ENCODE measurements around the gene RLF.
A peak's percentile ranks its signal among the peaks of the same experiment; 100 is the strongest.

The RLF gene

GRCh38 chr1:40241362-40241761 lies 80.2 kb downstream of the RLF start:
- DNase-seq = no peak

DNA sequence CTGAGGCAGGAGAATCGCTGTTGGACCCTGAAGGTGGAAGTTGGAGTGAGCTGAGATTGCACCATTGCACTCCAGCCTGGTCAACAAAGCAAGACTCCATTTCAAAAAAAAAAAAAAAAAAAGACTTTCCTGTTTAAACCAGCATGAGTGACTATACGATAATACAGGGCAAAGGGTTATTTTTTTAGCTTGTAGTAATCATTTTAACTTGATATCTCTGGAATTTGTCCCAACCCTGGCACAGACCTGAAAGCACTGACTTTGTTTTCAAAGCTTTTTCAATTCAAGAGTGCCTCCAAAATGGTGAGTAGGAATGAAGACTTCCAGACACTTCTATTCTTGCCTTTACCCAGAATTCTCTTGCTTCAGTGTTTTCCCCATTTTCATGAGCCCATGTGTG lies 82.2 kb downstream of the RLF start:
- no peak for DNase-seq

DNA sequence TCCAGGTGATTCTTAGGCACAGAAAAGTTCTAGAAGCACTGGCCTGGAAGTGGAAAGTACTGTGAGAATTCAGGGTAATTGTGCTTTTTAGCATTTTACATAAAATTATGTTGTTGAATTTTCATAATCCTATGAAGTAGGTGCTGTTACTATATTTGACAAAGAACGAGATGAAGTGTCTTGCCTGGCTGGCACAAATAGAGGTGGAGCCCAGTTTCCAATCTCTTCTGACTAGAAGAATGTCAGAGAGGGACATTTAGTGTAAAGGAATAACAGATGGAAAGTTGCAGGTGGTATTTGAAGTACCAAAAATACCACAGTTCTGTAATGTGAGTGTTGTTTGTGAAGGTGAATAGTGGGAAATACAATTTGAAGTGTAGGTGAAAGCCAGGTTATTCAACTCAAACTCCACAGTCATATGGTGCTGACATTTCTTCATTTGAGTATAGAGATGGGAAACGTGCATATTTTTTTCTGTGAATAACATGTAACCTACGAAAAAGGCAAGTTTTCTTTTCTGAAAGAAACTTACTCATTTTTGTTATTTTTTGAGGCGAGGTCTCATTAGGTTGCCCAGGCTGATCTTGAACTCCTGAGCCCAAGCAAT lies 83.1 kb downstream of the RLF start:
- no peak for DNase-seq

- no peak for DNase-seq
These were observed 84.5 kb downstream of the RLF start for GRCh38 chr1:40245686-40246085.

- DNase-seq = no peak
These were observed 86.5 kb downstream of the RLF start, which contains the start of gene TMCO2 for GRCh38 chr1:40247655-40248054. Gene TMCO2, plus strand, starts transcription at chr1:40247937. Its CDS starts 57 bp downstream, at chr1:40247994.

GRCh38 chr1:40248412-40248811 lies 87.2 kb downstream of the RLF start:
- DNase-seq = no peak

- no peak for DNase-seq
These were observed 90.3 kb downstream of the RLF start for GRCh38 chr1:40251456-40251855.

DNA sequence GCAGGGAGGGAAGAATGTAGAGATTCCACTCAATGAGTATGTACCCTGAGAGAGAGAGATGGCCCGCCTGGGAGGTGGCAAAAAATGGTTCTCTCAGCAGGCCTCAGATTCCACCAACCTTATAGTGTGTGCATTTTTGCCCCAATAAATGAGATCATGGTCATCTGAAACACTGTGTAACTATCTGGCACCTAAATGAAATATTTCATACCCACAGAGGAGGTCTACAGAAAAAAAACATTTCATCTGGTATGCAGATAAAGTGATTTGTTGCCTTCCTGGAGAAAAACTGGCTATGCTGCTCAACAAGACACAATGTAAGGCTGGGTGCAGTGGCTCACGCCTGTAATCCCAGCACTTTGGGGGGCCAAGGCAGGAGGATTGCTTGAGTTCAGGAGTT lies 91.4 kb downstream of the RLF start:
- no peak for DNase-seq

GRCh38 chr1:40255231-40255630 lies 94.0 kb downstream of the RLF start:
- DNase-seq = no peak

- no peak for DNase-seq
These were observed 95.4 kb downstream of the RLF start for GRCh38 chr1:40256401-40257084.

GRCh38 chr1:40257313-40257687 lies 96.1 kb downstream of the RLF start:
- DNase-seq = no peak

DNA sequence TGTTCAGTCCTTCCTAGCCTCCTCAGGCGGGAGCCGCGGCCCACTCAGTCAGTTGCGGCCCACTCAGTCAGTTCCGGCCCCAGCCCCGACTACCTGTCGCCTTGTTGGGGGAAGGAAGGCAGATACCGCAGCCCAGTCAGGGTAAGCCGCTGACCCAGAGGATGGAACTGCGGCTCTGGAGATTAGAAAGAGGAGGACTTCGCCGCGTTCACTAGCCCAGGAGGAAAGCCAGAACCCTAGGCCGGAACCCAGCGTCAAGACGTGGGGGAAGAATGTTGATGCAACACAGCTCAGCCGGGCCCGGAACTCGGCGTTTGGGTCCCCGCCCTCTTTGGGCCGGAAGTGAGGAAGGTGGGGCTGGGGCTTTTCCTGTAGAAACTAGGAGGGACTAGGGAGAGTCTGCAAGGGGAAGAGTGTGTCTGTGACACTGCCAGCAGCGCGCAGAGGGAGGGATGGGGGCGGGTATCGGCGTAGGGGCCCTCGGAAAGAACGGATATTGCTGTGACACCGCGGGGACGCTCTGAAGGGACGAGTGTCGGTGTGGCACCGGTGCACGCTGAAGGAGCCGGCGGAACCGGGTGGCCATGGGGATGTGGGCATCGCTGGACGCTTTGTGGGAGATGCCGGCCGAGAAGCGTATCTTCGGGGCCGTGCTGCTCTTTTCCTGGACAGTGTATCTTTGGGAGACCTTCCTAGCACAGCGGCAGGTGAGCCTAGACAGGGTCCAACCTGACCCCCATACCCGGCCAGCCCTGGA lies 96.7 kb downstream of the RLF start, which contains the start of gene ZMPSTE24:
ZMPSTE24 (plus strand) TSS at position 549 of the 757 bp plus-strand sequence; CDS start at position 585, 36 bp downstream.
- DNase-seq = peak; percentile 95

DNA sequence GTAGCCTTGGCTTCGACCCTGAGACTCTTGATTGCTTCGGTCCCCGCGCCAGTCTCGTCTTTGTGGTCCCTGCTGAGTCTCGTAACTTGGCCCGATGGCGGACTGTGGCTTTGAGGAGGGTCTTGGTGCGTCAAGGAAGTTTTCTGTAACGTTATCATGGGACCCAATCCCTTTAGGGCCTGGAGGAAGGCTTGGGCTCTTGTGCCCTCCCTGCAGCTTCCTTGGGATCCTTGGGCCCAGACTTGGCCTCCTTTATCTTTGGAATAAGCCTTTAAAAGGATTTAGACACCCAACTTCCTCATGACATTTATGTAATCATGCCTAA lies 97.2 kb downstream of the RLF start:
- no peak for DNase-seq

GRCh38 chr1:40264354-40264781 lies 103.2 kb downstream of the RLF start:
- DNase-seq = peak; percentile 11

DNA sequence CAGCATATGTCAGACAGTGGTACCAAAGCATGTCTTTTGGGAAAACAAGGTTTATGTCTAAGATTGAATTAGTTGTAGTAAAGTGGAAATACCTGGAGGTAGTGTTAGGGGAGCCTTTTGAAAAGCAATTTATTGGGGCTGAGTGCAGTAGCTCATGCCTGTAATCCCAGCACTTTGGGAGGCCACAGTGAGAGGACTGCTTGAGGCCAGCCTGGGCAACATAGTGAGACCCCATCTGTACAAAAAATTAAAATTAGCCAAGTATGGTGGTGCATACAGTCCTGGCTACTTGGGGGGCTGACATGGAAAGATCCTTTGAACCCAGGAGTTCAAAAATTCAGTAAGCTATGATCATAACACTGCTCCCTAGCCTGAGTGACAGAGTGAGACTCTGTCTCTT lies 104.1 kb downstream of the RLF start:
- no peak for DNase-seq

DNA sequence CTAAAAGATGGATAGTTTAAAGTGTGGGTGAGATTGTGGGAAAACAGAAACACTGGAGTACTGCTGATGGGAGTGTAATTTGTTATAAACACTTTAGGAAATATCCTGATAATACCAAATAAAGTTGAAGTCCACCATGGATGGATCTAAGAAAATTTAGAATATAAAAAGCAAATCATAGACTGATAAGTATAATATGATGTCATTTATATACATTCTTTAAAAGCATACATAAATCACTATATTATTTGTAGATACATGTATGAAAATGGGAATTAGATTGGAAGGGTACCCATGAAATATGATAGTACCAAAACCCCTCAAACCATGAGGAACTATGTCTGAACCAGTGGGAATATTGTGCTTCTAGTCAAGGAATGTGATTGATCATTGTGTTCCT lies 104.7 kb downstream of the RLF start:
- DNase-seq = no peak

- DNase-seq = no peak
These were observed 105.8 kb downstream of the RLF start for GRCh38 chr1:40266786-40267535.

DNA sequence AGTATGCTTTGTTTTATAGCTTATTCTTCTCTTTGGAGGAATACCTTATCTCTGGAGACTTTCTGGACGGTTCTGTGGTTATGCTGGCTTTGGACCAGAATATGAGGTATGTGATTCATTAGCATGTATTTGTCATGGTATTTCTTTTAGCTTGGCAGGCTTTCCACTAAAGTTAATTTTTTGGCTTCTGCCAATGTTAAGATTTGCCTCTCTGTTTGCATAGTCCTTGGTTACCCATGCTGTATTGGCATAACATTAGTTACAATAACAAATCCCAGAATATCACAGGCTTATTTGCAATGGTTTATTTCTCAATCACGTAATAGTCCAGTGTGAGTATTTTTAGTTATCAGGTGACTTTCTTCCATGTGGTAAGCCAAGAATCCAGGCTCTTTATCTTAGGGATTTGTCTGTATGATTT lies 106.6 kb downstream of the RLF start:
- no peak for DNase-seq

GRCh38 chr1:40268211-40268610 lies 107.0 kb downstream of the RLF start:
- no peak for DNase-seq

GRCh38 chr1:40270152-40270834 lies 109.1 kb downstream of the RLF start:
- DNase-seq = no peak

- DNase-seq = no peak
These were observed 111.5 kb downstream of the RLF start for GRCh38 chr1:40272653-40273213.

- DNase-seq = no peak
These were observed 112.5 kb downstream of the RLF start for GRCh38 chr1:40273547-40274166.
